Measurements from ENCODE around the gene KSR1.
"Not testable (repeated sequence)": the region's sequence is repeated elsewhere in the genome, so short reads cannot be mapped to it uniquely, and the experiment has no call there.

GRCh38 chr17:27656620-27657019 lies 200.4 kb downstream of the KSR1 start:
- TF ChIP-seq RCOR1 (IDR thresholded peaks at IDR 0.05; ENCODE audit: low read length); EP300 (IDR thresholded peaks at IDR 0.05; ENCODE audit: borderline replicate concordance in 1 of 2, low read depth in 1 of 2, low read length in 1 of 2); GABPA (IDR thresholded peaks at IDR 0.05; ENCODE audit: low read depth); CTCF (IDR thresholded peaks at IDR 0.05); RFX5 (IDR thresholded peaks at IDR 0.05; ENCODE audit: low read length): not testable (repeated sequence)
